HT1080 (cell line): Measurements from ENCODE around the gene PLA2G6. TPM values are rescaled to one million over a fixed set of nuclear protein-coding genes. Genes with fewer than 3 reads are reported as not detected.
"Not testable (repeated sequence)": the region's sequence is repeated elsewhere in the genome, so short reads cannot be mapped to it uniquely, and the experiment has no call there.

ENCODE experiments used
- DNase-seq: peaks from one replicate; pipeline ENCODE4 v3.0.0-alpha.2; 2015; ENCODE audit warnings: low read depth
- total RNA-seq: library from RNA; depleted of rRNA; stranded (reverse); fragments of >200 nt; shearing (Covaris generic); gene quantifications from 2 replicates; pipeline ENCODE4 v1.2.3, GENCODE V29; 2014

Gene PLA2G6
- total RNA-seq, 1 experiment from 2014 or later, result 2.9 TPM

- DNase-seq, result no peak
Measured at GRCh38 chr22:38086942-38087341, 94.7 kb downstream of the PLA2G6 start.

GRCh38 chr22:38086001-38086845, 95.4 kb downstream of the PLA2G6 start:
- DNase-seq, result no peak

GRCh38 chr22:38085501-38085900, 96.1 kb downstream of the PLA2G6 start:
- no peak for DNase-seq

GRCh38 chr22:38085056-38085455, 96.6 kb downstream of the PLA2G6 start:
- no peak for DNase-seq

GRCh38 chr22:38083931-38084631, 97.5 kb downstream of the PLA2G6 start, which contains the start of gene SLC16A8:
Gene SLC16A8 (minus strand): TSS chr22:38084184. CDS start chr22:38082873, 1,311 bp downstream.
- DNase-seq, result no peak

- DNase-seq, result no peak
Measured at GRCh38 chr22:38082986-38083710, 98.5 kb downstream of the PLA2G6 start.

- no peak for DNase-seq
Measured at GRCh38 chr22:38081941-38082828, 99.4 kb downstream of the PLA2G6 start.

- no peak for DNase-seq
Measured at GRCh38 chr22:38081636-38081940, 100.0 kb downstream of the PLA2G6 start.

- no peak for DNase-seq
Measured at GRCh38 chr22:38080850-38081635, 100.6 kb downstream of the PLA2G6 start.

GRCh38 chr22:38080474-38080849, 101.2 kb downstream of the PLA2G6 start:
- no peak for DNase-seq

GRCh38 chr22:38079804-38080203, 101.8 kb downstream of the PLA2G6 start:
- no peak for DNase-seq

GRCh38 chr22:38079208-38079607, 102.4 kb downstream of the PLA2G6 start:
- not testable (repeated sequence) for DNase-seq

- DNase-seq, result no peak
Measured at GRCh38 chr22:38078046-38078840, 103.4 kb downstream of the PLA2G6 start.

- DNase-seq, result no peak
Measured at GRCh38 chr22:38077595-38077994, 104.0 kb downstream of the PLA2G6 start.

- DNase-seq, result no peak
Measured at GRCh38 chr22:38077096-38077495, 104.5 kb downstream of the PLA2G6 start.

- DNase-seq, result no peak
Measured at GRCh38 chr22:38075961-38076360, 105.7 kb downstream of the PLA2G6 start.

GRCh38 chr22:38075105-38075825, 106.4 kb downstream of the PLA2G6 start:
- no peak for DNase-seq

- DNase-seq, result no peak
Measured at GRCh38 chr22:38074181-38075104, 107.2 kb downstream of the PLA2G6 start.
